MCF 10A (cell line): Measurements from ENCODE around the gene PCSK1. TPM values are rescaled to one million over a fixed set of nuclear protein-coding genes. Genes with fewer than 3 reads are reported as not detected.
A peak's percentile ranks its signal among the peaks of the same experiment; 100 is the strongest.

ENCODE experiments used
- BruUV-seq: library from RNA; stranded (reverse); fragments of 400-500 nt; replicated peaks from 2 replicates; lab custom pipeline; 2021; lab: Mats Ljungman, UMichigan
- CTCF ChIA-PET: fragments of 300-600 bp; sonication (Branson Sonifier 250); formaldehyde crosslinking; extraction: SDS; loops from one replicate; lab custom pipeline; 2021; ENCODE audit warnings: antibody characterized with exemption, inconsistent platforms; lab: Yijun Ruan, JAX
- POLR2A ChIA-PET: fragments of 300-600, 350-650 bp; sonication (Branson Sonifier 250); formaldehyde crosslinking; extraction: SDS; loops from one replicate; lab custom pipeline; 2020; ENCODE audit warnings: antibody characterized with exemption, inconsistent platforms; lab: Yijun Ruan, JAX
- DNase-seq: peaks from one replicate; pipeline ENCODE4 v3.0.0-alpha.2; 2018; ENCODE audit not compliant: unreplicated experiment
- H3K27ac Mint-ChIP-seq: one replicate; pipeline ENCODE4 v1.8.0; 2022; ENCODE audit warnings: mild to moderate bottlenecking, low read depth, mixed read lengths; ENCODE audit not compliant: unreplicated experiment
- H3K27me3 Mint-ChIP-seq: one replicate; pipeline ENCODE4 v1.8.0; 2022; ENCODE audit warnings: mixed read lengths; ENCODE audit not compliant: insufficient read depth, unreplicated experiment
- H3K36me3 Mint-ChIP-seq: one replicate; pipeline ENCODE4 v1.8.0; 2022; ENCODE audit warnings: mild to moderate bottlenecking, moderate library complexity, mixed read lengths; ENCODE audit not compliant: insufficient read depth, unreplicated experiment
- H3K4me1 Mint-ChIP-seq: one replicate; pipeline ENCODE4 v1.8.0; 2022; ENCODE audit warnings: mixed read lengths; ENCODE audit not compliant: insufficient read depth, unreplicated experiment
- H3K4me3 Mint-ChIP-seq: one replicate; pipeline ENCODE4 v1.8.0; 2022; ENCODE audit warnings: mild to moderate bottlenecking, moderate library complexity, mixed read lengths; ENCODE audit not compliant: unreplicated experiment
- H3K9me3 Mint-ChIP-seq: one replicate; pipeline ENCODE4 v1.8.0; 2022; ENCODE audit warnings: mixed read lengths; ENCODE audit not compliant: unreplicated experiment
- CTCF ChIP-seq: fragments of 200-600 bp; IDR thresholded peaks from one replicate; pipeline ENCODE4 v1.8.0; 2022; ENCODE audit warnings: antibody characterized with exemption, mild to moderate bottlenecking; ENCODE audit not compliant: unreplicated experiment
- intact Hi-C: fragments of 100-400 bp; cut with micrococcal nuclease; formaldehyde crosslinking; loops from 2 replicates; pipeline ENCODE4 v1.14.1; 2022
- total RNA-seq: library from RNA; stranded (reverse); gene quantifications from 2 replicates; pipeline ENCODE4 v1.2.3, GENCODE V29; 2022

Gene PCSK1
- total RNA-seq, 1 experiment from 2014 or later = 2.8 TPM

- no peaks in the 10 kb centered on the region for H3K36me3 Mint-ChIP-seq
- POLR2A ChIA-PET = interaction anchor here (0.5 to 0.9 kb wide), 2 partner anchors 55 to 316 kb away, joined by 3 to 4 read pairs; no protein-coding TSS in a partner anchor
- intact Hi-C loops = loop anchor here (10.0 kb wide), 1 partner anchor 817 kb away; no protein-coding TSS in a partner anchor
- DNase-seq = no peak
- no peak for TF ChIP-seq CTCF
- no peak overlapping the region for H3K4me3 Mint-ChIP-seq
- CTCF ChIA-PET = interaction anchor here (0.5 to 17.5 kb wide), 3 partner anchors 252 to 354 kb away, joined by 4 to 492 read pairs (median 5); no protein-coding TSS in a partner anchor
- no peak overlapping the region for H3K27ac Mint-ChIP-seq
- H3K4me1 Mint-ChIP-seq = peaks cover 20% of the 10 kb centered on the region
- no peaks in the 10 kb centered on the region for H3K9me3 Mint-ChIP-seq
- no peaks in the 10 kb centered on the region for H3K27me3 Mint-ChIP-seq
- BruUV-seq = no TSS peak
Measured at GRCh38 chr5:96347502-96348292, 85.4 kb downstream of the PCSK1 start.

DNA sequence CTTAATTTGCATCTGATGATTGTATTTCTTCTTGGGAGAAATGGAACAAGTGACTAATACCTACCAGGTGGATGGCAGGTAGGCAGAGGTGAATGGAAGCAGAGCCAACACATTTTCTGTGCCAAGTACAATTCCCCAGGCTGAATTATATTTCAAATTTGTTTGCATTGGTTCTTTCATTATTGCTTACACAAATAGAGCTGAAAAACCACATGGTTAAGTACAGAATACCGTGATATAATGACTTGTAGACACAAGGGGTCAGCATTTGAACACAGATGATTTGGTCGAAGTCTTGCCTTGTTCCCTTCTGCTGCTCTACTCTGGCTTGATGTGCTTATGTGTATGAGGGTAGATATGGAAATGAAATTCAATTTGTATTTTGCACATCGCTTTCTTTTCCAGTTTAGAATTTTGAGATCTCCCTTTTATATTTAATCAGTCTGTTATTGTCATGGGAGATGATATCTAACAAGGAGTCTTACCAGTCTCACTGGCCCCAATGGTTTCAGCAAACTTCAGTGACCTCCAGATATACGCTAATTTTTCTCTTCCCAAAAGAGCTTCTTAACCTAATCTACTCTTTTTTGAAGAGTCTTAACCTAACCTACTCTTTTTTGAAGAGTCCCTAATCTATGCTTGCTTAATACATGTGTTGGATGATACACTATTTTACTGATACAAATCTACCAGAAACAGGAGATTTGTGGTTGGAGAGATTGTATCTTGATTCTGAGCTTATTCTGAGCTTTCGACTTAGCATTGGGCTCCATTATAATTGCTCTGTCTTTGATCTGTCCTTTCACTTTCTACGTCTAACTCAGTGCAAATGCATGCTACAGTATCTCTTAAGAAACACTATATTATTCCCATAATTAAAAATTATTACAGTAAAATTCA, 88.1 kb downstream of the PCSK1 start:
- intact Hi-C loops = loop anchor here (1.0 to 10.0 kb wide), 5 partner anchors 93 to 820 kb away; no protein-coding TSS in a partner anchor
- no peaks in the 10 kb centered on the region for H3K27me3 Mint-ChIP-seq
- no peaks in the 10 kb centered on the region for H3K9me3 Mint-ChIP-seq
- CTCF ChIA-PET = interaction anchor here (0.5 to 17.5 kb wide), 68 partner anchors 9 to 651 kb away, joined by 3 to 492 read pairs (median 4); partner anchors contain the start of gene GLRX
- TF ChIP-seq CTCF = peak; percentile 67
- H3K27ac Mint-ChIP-seq = no peak overlapping the region
- peaks cover 16% of the 10 kb centered on the region for H3K4me1 Mint-ChIP-seq
- DNase-seq = peak; percentile 83
- POLR2A ChIA-PET = interaction anchor here (0.6 to 4.2 kb wide), 18 partner anchors 8 to 370 kb away, joined by 3 to 16 read pairs (median 3); partner anchors contain the start of gene CAST
- H3K4me3 Mint-ChIP-seq = no peak overlapping the region
- no TSS peak for BruUV-seq
- no peaks in the 10 kb centered on the region for H3K36me3 Mint-ChIP-seq

- ChIA-PET POLR2A (interaction anchor here (0.5 to 4.2 kb wide), 5 partner anchors 157 to 484 kb away, joined by 3 to 16 read pairs (median 4); no protein-coding TSS in a partner anchor), CTCF (interaction anchor here (0.5 to 17.5 kb wide), 17 partner anchors 11 to 626 kb away, joined by 3 to 492 read pairs (median 4); partner anchors contain the start of gene CAST)
- intact Hi-C loops = loop anchor here (5.0 to 10.0 kb wide), 2 partner anchors 701 to 822 kb away; no protein-coding TSS in a partner anchor
- no peak overlapping the region for H3K27ac Mint-ChIP-seq
- DNase-seq = no peak
- no peak overlapping the region for H3K4me3 Mint-ChIP-seq
- no TSS peak for BruUV-seq
- no peaks in the 10 kb centered on the region for H3K9me3 Mint-ChIP-seq
- peaks cover 31% of the 10 kb centered on the region for H3K4me1 Mint-ChIP-seq
- no peaks in the 10 kb centered on the region for H3K27me3 Mint-ChIP-seq
- H3K36me3 Mint-ChIP-seq = no peaks in the 10 kb centered on the region
- no peak for TF ChIP-seq CTCF
Measured at GRCh38 chr5:96343094-96343493, 90.0 kb downstream of the PCSK1 start.
